Muscle of back (tissue), 11 donors: Measurements from ENCODE around the gene LCNL1. TPM values are rescaled to one million over a fixed set of nuclear protein-coding genes. Genes with fewer than 3 reads are reported as not detected.
"Not testable (repeated sequence)": the region's sequence is repeated elsewhere in the genome, so short reads cannot be mapped to it uniquely, and the experiment has no call there.

Experiments used
- DNase-seq, 3 donors: peaks; one replicate each; pipeline versions ENCODE4 v3.0.0 to v3.0.0-alpha.2; 2013
- polyA plus RNA-seq, 10 donors: library from polyadenylated mRNA; unstranded; fragments of 120-200 nt; gene quantifications; one replicate each; pipeline ENCODE4 v1.2.1, GENCODE V29; 2013; ENCODE audit not compliant: insufficient read length in 10 of 10

Gene LCNL1
- polyA plus RNA-seq, 10 donors = 0.14 to 1.1 (median 0.66) TPM

DNA sequence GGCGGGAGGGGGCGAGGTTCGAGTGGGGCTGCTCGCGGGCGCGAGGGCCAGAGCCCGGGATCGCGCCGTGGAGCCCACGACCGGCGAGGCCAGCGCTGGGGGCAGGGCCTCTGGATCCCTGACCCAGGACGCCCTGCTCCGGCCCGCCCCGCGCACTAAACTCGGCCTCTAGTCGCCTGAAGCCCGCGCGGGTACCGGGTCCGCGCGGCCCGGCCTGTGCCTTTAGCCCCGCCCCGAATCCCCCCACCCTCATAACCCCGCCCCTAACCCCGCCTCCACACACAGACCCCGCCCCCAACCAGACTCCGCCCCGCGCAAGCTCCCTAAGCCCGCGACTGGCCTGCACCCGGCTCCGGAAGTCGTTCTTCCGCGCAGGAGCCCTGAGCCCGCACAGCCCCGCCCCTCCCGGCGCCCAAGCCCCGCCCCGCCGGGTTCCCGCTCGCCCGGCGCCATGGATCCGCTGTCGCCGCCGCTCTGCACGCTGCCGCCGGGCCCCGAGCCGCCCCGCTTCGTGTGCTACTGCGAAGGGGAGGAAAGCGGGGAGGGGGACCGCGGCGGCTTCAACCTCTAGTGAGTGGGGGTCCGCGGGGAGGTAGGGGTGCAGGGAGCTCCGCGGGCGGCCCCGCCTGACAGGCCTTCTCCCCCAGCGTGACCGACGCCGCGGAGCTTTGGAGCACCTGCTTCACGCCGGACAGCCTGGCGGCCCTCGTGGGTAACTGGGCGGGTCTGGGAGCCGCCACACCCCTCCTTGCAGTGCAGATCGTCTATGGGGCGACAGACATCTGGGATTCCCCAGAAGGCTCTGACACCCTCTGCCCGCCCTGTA is 9.4 kb downstream of the LCNL1 start, which contains the start of gene PAXX:
TSS of gene PAXX (plus strand) at position 430 of the 826 bp plus-strand sequence. CDS start at position 452, 22 bp downstream.
- peak; percentile 83 to 92 (median 90) for DNase-seq

GRCh38 chr9:136992819-136993369 is 10.1 kb downstream of the LCNL1 start:
- peak in 1 of 3 donors; percentile 44 for DNase-seq

GRCh38 chr9:136994180-136994887 is 11.5 kb downstream of the LCNL1 start:
- no peak for DNase-seq

GRCh38 chr9:136994888-136995230 is 12.1 kb downstream of the LCNL1 start:
- DNase-seq = no peak

- no peak for DNase-seq
Measured at GRCh38 chr9:136995362-136995761, 12.6 kb downstream of the LCNL1 start.

DNA sequence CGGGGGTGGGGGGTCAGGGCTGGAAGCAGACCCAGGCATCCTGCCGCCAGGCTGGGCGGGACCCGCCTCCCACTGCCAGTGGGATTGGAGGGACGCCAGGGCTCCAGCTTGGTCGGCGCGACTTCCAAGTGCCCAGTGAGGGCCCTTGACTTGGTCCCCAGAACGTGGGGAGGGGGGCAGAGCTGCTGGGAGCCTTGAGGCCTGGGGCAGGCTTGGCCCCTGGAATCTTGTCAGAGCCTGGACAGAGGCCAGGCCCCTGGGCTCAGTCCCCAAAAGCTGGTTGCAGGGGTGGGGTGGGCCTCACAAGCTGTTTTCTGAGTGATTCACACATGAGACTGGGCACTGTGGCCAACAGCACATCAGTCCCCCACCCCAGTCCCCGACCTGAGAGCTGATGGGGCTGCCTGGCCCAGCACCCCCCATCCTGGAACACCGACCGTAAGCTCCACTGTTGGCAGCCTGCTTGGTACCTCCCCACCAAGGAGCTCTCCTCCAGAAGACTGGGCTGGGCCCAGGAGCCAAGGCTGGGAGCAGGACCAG is 13.0 kb downstream of the LCNL1 start:
- peak in 1 of 3 donors; percentile 50 for DNase-seq

DNA sequence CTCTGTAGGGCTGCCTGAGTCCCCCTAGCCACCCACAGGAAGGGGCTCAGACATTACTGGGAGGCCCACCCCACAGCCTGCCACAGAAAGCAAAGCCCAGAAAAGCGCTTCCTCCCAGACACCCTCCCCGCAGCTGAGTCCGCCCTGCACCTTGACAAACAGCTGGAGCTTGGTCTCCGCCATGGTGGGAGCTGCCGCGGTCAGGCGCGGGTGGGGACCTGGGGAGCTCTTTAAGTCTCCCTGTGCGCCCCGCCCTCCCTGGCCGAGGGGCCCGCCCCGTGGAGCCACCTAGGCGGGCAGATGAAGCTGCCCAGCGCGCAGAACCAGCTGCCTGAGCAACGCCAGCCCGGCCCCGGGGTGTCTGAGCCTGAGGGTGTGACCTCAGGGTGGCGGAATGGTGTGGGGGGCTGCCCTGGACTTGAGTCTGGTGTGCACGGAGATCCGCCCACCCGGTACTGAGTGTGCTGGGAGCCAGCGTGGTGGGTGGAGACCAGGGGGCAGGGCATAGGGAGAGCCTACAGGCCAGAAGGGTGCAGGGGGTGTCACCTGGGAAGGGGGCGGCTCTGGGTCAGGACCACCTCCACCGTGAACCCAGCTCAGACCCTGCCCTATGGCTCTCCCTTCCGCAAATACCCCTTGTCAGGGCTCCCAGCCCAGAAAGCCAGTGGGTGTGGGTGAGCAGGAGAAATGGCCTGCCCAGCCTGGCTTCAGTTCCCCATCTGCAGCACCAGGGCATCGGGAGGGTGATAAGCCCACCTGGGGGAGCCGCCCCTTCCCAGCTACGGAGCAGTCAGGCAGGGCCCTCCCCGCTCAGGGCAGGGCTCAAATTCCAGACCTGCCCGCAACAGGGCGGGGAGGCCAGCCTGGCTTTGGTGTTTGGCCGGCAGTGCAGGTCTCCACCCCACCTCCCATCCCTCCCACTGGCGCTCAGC is 13.8 kb downstream of the LCNL1 start, which contains the start of gene CLIC3:
TSS of gene CLIC3 (minus strand) at position 208 of the 932 bp plus-strand sequence. CDS start at position 183, 25 bp downstream.
- peak in 1 of 3 donors; percentile 58 for DNase-seq

DNA sequence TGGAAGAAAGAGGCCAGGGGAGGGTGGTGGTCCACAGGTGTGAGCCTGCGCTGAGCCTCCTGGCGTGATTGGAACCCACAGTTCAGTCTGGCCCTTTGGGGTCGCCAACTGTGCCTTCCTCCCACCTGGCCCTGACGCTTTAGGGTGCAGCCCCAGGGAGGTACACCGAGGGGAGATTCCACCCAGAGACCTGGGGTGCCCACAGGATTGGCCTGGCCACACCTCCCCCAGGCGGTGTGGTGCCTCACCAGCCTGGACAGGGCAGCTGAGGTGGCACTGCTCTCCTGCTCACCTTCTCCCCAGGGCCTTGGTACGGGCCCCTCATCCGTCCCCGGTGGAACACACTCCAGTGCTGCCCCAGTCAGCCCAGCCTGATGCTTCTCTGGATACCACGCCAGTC is 14.6 kb downstream of the LCNL1 start:
- DNase-seq = no peak

DNA sequence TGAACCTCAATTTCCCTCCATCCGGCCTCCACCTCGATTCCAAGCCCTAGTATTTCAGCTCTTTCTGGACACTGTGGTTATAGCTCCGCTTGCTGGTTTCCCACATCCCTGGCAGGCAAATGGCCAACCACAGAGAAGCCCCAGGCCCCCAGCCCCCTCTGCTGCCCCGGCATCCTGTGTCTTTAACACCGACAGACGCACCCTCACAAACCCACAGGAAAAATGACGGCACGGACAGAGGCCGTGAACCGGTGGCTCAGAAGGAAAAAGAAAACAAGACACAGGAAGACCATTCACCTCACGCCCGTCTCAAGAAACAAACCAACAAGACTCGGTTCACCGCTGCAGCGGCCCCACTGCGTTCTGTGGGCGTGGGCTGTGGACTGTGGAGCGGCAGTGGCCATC is 15.0 kb downstream of the LCNL1 start:
- no peak for DNase-seq

DNA sequence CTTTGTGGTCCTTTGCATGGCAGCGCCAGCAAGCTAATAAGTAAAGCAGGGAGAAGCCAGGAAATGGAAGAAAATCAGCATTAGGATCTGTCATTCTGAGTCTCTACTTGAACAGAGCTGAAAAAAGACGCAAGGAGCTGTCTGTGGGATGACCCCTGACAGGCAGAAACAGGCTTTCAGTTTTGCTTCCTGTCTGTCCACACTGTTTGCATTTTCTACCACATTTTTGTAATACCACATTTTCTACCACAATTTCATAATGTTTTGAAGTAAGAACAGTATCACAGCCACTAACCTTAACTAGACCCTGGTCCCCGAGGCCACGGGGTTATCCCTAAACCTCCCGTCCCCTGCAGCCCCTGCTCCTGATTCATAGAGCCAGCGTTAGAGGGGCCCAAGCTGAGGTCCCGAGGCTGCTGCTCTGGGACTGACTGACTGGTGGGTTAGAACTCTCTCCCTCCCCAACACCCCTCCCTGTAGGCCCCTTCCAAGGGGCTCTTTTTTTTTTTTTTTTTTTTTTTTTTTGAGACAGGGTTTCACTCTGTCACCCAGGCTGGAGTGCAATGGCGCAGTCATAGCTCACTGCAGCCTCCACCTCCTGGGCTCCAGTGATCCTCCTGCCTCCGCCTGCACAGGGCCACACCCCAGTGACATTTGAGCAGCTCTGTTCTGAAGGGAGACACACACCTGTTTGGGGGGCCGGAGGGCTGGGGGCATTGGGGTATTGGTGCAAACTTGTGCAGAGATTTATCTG is 17.6 kb downstream of the LCNL1 start:
- no peak for DNase-seq

DNA sequence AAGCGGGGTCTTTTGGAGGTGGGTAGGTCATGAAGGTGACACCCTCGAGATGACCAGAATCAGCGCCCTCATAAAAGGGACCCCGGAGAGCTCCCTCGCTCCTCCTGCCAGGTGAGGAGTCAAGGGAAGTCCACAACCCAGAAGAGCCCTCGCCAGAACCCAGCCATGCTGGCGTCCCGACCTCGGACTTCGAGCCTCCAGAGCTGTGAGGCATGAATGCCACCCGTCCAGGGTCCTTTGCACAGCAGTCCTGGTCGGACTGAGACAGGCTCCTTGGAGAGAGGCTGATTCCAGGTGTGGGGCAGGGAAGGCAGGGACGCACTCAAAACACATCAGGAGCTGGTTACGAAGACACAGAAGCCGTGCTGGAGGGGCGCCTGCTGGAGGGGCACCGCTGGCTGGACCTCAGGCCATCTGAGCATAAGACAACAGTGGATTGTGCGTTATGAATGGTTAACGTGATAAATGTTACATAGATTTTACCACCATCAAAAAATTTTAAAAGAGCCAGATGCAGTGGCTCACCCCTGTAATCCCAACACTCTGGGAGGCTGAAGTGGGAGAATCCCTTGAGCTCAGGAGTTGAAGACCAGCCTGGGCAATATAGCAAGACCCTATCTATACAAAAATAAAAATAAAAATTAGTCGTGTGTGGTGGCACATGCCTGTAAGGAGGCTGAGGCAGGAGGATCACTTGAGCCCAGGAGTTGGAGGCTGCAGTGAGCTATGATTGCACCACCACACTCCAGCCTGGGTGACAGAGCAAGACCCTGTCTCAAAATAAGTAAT is 19.3 kb downstream of the LCNL1 start:
- DNase-seq = no peak

DNA sequence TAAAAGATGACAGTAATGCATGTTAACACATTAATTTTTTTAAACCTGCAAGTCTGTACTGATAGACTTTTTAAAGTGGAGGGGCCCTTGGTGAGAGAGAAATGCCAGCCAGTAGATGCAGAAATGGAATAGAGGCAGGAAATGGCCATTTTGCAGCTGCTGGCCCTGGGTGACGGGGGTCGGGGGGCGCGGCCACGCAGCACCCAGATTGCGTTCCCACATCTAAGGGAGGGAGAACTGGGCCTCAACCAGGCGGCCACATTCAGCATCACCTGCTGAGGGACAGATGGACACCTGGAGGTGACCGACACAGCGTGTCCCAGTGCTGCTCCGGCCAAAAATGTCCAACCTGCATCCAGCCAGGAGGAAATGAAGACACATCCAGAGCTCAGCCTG is 19.9 kb downstream of the LCNL1 start:
- DNase-seq = no peak

- DNase-seq = not testable (repeated sequence)
Measured at GRCh38 chr9:137004285-137004684, 21.5 kb downstream of the LCNL1 start.

- no peak for DNase-seq
Measured at GRCh38 chr9:137006116-137007003, 23.6 kb downstream of the LCNL1 start.

DNA sequence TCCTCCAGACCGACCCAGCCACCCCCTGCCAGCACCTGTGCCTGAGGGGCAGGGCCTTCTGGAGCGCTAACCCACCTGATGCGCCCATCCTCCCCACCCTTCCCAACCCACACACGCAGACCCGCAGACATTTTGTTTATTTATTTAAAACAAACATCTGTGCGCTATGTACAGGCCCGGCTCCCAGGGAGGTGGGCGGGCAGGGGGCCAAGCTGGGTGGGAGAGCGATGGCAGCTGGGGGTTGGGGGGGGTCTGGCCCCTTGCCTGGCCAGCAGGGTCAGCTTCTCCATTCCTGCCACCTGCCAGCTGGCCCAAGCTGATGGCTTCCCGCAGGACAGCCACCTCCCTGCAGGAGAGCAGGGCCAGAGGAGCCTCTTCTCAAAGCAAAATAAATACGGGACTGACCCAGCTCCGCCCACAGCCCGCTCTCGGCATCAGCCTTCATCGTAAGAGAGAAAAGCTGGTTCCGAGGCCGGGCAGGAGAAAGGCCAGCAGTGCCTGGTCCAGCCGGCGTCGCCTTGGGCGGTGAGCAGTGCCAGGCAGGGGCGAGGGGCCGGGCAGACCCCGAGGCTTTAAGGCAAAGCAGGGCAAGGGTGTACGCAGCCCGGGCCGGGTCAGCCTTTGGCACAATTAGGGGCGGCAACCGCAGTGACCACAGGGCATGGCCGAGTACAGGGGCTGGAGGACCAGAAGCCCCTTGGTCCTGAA is 24.5 kb downstream of the LCNL1 start:
- DNase-seq = peak in 1 of 3 donors; percentile 62

DNA sequence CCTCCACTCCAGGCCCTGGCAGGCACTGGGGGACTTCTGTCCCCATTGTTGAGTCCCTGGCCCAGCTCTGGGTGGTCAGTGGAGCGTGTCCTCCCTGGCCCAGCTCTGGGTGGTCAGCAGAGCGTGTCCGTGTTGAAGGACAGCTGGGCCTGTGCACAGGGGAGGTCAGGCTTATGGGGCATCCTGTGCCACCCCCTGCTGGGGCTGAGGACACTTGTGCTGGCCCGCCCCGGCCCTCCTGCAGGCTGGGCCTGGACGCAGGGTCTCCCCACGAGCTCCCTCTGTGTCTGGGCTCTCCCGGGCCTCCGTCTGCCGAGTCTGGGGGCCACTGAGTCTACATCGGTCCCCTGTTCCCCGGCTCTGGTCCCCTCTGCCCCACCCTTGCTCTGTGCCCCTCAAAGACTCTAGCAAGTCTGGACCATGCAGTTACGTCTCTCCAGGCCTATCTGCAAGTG is 25.1 kb downstream of the LCNL1 start:
- DNase-seq = no peak

DNA sequence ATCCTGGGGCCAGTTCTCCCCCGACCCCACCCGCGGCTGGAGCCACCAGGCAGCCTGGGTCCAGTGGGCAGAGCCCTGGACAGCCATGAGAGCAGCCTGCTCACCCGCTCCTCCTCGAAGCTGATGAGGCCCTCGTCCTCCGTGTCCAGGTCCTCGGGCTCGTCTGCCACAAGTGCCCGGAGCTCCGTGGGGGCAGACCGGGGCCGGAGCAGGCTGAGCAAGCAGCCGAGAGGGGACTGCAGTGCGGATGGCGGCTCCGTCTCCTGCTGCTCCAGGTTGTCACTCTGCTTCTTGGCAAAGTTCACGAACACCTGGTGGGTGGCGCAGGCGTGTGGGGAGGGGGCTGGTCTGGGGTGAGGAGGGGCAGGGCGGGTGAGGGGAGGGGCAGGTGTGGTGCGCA is 25.5 kb downstream of the LCNL1 start:
- DNase-seq = no peak

- DNase-seq = no peak
Measured at GRCh38 chr9:137009217-137009616, 26.4 kb downstream of the LCNL1 start.
